Hepatocyte (in vitro differentiated cells): ENCODE data around the gene ALDH1A2.

Experiments used
- EZH2 ChIP-seq: fragments of 200-600 bp; sonication (generic); IDR thresholded peaks from 2 replicates; pipeline ENCODE4 v1.6.1; 2016; ENCODE audit warnings: antibody characterized with exemption, mild to moderate bottlenecking, borderline replicate concordance
- EZH2phosphoT487 ChIP-seq: fragments of 200-600 bp; sonication (generic); IDR thresholded peaks from one replicate; pipeline ENCODE4 v1.6.1; 2018; ENCODE audit warnings: antibody characterized with exemption, mild to moderate bottlenecking, low read depth, moderate library complexity; ENCODE audit not compliant: unreplicated experiment, severe bottlenecking
- TF ChIP-seq, protein P1 (sequence below): fragments of 200-600 bp; sonication (generic); IDR thresholded peaks from 2 replicates; pipeline ENCODE4 v1.5.1; 2016; ENCODE audit warnings: antibody characterized with exemption, mild to moderate bottlenecking; ENCODE audit not compliant: poor library complexity

GRCh38 chr15:57914350-57915055 is 151.0 kb downstream of the ALDH1A2 start:
- TF ChIP-seq EZH2 (no peak), EZH2phosphoT487 (no peak)
- TF ChIP-seq, protein P1, sequence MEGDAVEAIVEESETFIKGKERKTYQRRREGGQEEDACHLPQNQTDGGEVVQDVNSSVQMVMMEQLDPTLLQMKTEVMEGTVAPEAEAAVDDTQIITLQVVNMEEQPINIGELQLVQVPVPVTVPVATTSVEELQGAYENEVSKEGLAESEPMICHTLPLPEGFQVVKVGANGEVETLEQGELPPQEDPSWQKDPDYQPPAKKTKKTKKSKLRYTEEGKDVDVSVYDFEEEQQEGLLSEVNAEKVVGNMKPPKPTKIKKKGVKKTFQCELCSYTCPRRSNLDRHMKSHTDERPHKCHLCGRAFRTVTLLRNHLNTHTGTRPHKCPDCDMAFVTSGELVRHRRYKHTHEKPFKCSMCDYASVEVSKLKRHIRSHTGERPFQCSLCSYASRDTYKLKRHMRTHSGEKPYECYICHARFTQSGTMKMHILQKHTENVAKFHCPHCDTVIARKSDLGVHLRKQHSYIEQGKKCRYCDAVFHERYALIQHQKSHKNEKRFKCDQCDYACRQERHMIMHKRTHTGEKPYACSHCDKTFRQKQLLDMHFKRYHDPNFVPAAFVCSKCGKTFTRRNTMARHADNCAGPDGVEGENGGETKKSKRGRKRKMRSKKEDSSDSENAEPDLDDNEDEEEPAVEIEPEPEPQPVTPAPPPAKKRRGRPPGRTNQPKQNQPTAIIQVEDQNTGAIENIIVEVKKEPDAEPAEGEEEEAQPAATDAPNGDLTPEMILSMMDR: no peak
